Fibroblast of skin of left quadriceps (primary cell): ENCODE results near the gene VIT.

ENCODE experiments used
- DNase-seq, 2 experiments: peaks; one replicate each; pipeline ENCODE4 v3.0.0-alpha.2; 2013; ENCODE audit warnings: low read depth in 2 of 2

VIT gene

DNA sequence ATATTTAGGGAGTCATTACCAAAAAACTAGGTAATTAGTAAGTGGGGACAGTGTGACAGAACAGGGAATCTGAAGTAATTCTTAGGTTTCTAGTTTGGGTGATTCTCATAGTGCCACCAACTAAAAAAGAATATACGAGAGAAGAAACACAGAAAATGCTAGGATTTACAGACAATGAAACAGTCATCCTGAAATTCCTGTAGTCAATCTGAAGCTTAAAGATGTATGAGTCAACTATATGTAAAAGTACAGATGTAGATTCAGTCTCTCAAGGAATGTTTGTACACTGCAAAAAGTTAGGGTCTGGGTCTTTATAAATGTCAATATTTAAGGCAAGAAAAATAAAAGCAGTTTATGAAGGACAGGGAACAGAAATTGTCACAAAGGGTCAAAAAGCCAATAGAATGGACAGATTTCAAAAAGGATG lies 162.9 kb downstream of the VIT start:
- DNase-seq: no peak

DNA sequence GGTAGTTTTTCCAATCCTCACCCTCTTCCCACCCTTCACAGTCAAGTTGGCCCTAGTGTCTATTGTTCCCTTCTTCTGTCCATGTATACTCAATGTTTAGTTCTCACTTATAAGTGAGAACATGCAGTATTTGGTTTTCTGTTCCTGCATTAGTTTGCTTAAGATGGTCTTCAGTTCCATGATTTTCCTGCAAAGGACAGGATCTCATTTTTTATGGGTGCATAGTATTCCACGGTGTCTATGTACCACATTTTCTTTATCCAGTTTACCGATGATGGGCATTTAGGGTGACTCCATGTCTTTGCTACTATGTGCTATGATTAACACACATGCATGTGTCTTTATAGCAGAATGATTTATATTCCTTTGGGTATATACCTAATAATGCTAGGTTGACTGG lies 165.4 kb downstream of the VIT start:
- no peak for DNase-seq
